GM20000 (cell line): ENCODE measurements around the gene GRAMD1B.

Source experiments
- DNase-seq: peaks from one replicate; pipeline ENCODE4 v3.0.0; 2012; ENCODE audit warnings: low spot score
- CTCF ChIP-seq: IDR thresholded peaks from 2 replicates; pipeline ENCODE4 v1.5.1; 2012; ENCODE audit warnings: mild to moderate bottlenecking, control low read depth; ENCODE audit errors: extremely low read depth, missing control alignments

Gene GRAMD1B

DNA sequence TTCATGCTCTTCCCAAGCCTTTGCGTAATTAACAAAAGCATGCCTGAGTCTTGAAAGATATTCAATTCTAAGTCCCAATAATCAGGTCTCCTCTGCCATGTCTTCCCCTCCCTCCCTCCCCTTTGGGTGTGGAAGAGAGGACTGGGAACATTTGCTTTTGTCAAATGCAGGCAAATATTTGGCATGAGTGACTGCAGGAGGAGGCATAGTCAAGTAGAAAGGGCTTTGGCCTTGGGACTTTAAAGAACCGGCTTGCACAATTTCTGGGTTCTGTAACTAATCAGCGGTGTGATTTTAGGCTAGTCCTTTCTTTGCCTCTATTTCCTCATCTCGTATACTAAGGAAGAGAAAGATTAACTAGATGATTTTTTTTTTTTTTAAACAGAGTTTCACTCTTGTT, 164.9 kb downstream of the GRAMD1B start:
- DNase-seq, result no peak
- no peak for TF ChIP-seq CTCF

- TF ChIP-seq CTCF, result no peak
- no peak for DNase-seq
Measured at GRCh38 chr11:123597859-123598258, 167.8 kb downstream of the GRAMD1B start.

DNA sequence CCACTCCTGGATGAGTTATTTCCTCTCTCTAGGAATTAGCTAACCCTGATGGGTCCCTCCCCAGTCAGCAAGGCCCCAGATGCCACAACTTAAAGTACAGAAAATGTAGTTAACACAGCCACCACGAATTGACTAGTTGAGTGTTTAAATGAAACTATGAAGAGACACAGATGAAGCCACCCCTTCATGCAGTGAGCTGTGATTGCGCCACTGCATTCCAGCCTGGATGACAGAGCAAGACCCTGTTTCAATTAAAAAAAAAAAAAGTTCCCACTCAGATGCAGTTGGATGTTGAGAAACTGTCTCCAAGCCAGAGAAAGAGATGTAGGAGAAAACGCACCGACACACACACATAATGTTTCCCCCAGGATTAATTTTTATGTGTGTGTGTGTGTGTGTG, 171.1 kb downstream of the GRAMD1B start:
- TF ChIP-seq CTCF, result no peak
- DNase-seq, result no peak

- no peak for DNase-seq
- no peak for TF ChIP-seq CTCF
Measured at GRCh38 chr11:123601743-123602142, 171.7 kb downstream of the GRAMD1B start.

DNA sequence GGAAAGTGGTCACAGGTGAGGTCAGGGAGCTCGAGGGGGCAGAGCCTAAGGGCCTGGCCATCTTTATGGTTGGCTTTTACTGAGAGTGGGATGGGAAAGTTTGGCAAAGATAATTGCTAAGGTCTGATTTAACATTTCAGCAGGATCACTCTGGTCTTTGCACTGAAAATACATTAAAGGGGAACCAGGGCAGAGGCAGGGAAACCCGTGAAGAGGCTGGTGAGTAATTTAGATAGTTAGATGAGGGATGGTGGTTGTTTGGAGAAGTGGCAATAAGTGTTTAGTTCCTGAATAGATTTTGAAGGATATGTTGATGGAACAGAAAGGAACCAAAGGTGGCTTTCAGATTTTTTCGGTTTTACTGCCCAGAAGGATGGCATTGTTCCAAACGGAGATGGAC, 173.6 kb downstream of the GRAMD1B start:
- no peak for DNase-seq
- TF ChIP-seq CTCF, result no peak

- TF ChIP-seq CTCF, result no peak
- no peak for DNase-seq
Measured at GRCh38 chr11:123607781-123608180, 177.7 kb downstream of the GRAMD1B start.

DNA sequence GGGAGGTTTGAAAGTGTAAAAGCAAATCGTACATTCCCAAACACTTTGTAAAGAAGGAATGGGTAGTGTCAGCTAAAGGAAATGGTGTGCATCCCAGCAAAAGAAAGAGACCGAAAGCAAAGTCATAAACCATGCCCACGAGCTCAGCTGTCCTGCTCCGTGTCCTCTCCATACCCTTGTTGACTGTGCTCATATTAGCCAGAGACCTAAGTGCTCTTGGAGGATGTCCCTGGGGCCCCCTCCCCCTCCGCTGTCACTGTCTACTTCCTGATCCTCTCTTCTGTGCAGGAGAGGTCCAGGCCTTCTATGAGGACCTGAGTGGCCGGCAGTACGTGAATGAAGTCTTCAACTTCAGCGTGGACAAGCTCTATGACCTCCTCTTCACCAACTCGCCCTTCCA, 178.3 kb downstream of the GRAMD1B start:
- no peak for DNase-seq
- no peak for TF ChIP-seq CTCF
